ENCODE data around the gene GRIA4. TPM values are rescaled to one million over a fixed set of nuclear protein-coding genes. Genes with fewer than 3 reads are reported as not detected.

The GRIA4 gene
- total RNA-seq, 4 donors from 2014 or later = not detected

GRCh38 chr11:105636496-105636895 lies 26.6 kb downstream of the GRIA4 start:
- H3K27me3 ChIP-seq = no peaks in the 10 kb centered on the region
- no peaks in the 10 kb centered on the region for H3K4me1 ChIP-seq
- H3K4me3 ChIP-seq = no peak overlapping the region
- no peaks in the 10 kb centered on the region for H3K9me3 ChIP-seq
- H3K27ac ChIP-seq = no peak overlapping the region
- WGBS, 2 donors = 8 to 14% methylated on average over 2 of the region's 2 CpGs
- no peak for DNase-seq (ENCODE audit: low spot score in 2 of 2)
- TF ChIP-seq, protein P1, sequence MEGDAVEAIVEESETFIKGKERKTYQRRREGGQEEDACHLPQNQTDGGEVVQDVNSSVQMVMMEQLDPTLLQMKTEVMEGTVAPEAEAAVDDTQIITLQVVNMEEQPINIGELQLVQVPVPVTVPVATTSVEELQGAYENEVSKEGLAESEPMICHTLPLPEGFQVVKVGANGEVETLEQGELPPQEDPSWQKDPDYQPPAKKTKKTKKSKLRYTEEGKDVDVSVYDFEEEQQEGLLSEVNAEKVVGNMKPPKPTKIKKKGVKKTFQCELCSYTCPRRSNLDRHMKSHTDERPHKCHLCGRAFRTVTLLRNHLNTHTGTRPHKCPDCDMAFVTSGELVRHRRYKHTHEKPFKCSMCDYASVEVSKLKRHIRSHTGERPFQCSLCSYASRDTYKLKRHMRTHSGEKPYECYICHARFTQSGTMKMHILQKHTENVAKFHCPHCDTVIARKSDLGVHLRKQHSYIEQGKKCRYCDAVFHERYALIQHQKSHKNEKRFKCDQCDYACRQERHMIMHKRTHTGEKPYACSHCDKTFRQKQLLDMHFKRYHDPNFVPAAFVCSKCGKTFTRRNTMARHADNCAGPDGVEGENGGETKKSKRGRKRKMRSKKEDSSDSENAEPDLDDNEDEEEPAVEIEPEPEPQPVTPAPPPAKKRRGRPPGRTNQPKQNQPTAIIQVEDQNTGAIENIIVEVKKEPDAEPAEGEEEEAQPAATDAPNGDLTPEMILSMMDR (IDR thresholded peaks at IDR 0.05) = no peak
- no peaks in the 10 kb centered on the region for H3K36me3 ChIP-seq

GRCh38 chr11:105639527-105639926 lies 29.7 kb downstream of the GRIA4 start:
- no peak for DNase-seq (ENCODE audit: low spot score in 2 of 2)
- Histone ChIP-seq H3K9me3 (no peaks in the 10 kb centered on the region), H3K4me1 (no peaks in the 10 kb centered on the region), H3K27me3 (no peaks in the 10 kb centered on the region), H3K27ac (no peak overlapping the region), H3K36me3 (no peaks in the 10 kb centered on the region), H3K4me3 (no peak overlapping the region)
- no peak for TF ChIP-seq POLR2A (IDR thresholded peaks at IDR 0.05)
- no peak for TF ChIP-seq EP300 (IDR thresholded peaks at IDR 0.05)
- TF ChIP-seq, protein P1 (IDR thresholded peaks at IDR 0.05) = no peak
- WGBS, 2 donors = 89 to 98% methylated on average over 1 of the region's 1 CpG

GRCh38 chr11:105641433-105641832 lies 31.6 kb downstream of the GRIA4 start:
- no peaks in the 10 kb centered on the region for H3K36me3 ChIP-seq
- no peak for TF ChIP-seq POLR2A (IDR thresholded peaks at IDR 0.05)
- TF ChIP-seq EP300 (IDR thresholded peaks at IDR 0.05) = no peak
- TF ChIP-seq, protein P1 (IDR thresholded peaks at IDR 0.05) = no peak
- H3K9me3 ChIP-seq = no peaks in the 10 kb centered on the region
- no peaks in the 10 kb centered on the region for H3K27me3 ChIP-seq
- DNase-seq (ENCODE audit: low spot score in 2 of 2) = no peak
- no peak overlapping the region for H3K27ac ChIP-seq
- no peaks in the 10 kb centered on the region for H3K4me1 ChIP-seq
- H3K4me3 ChIP-seq = no peak overlapping the region

GRCh38 chr11:105642870-105643269 lies 33.0 kb downstream of the GRIA4 start:
- Histone ChIP-seq H3K36me3 (no peaks in the 10 kb centered on the region), H3K27ac (no peak overlapping the region), H3K4me1 (no peaks in the 10 kb centered on the region), H3K9me3 (no peaks in the 10 kb centered on the region), H3K27me3 (no peaks in the 10 kb centered on the region), H3K4me3 (no peak overlapping the region)
- no peak for DNase-seq (ENCODE audit: low spot score in 2 of 2)
- TF ChIP-seq POLR2A (IDR thresholded peaks at IDR 0.05) (no peak), EP300 (IDR thresholded peaks at IDR 0.05) (no peak)
- TF ChIP-seq, protein P1 (IDR thresholded peaks at IDR 0.05) = no peak

DNA sequence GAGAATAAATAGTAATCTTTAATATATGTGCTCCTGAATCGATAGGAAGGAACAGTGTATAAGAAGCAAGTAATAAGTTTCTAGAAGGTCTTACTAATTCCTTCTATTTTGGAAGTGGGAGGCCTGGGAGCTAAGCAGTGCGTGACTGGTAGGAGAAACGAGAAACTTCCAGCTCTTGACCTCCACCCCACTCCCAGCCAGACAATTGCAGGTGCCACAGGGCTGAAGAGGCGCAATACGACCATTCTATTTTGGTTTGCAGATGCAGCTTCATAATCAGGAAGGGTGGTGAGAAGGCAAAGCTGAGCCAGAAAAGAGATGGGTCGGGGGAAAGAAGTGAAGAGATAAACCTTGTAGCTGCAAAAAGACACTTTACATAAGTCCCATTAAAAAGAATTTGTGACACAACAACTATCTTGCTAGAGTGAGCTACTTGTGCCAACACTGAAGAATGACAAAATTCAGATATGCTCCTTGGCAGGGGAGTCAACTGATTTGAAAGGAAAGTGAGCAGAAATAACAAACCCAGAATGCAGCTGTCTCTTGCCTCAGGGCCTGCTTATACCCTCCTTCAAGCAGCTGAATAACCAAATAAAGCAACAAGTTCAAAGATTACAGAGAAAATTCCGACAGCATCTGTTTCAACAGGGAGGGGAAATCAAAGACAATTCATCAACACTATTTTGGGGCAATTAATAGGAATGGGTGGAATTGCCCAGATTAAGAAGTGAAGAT lies 35.1 kb downstream of the GRIA4 start:
- no peak for DNase-seq (ENCODE audit: low spot score in 2 of 2)
- no peaks in the 10 kb centered on the region for H3K4me1 ChIP-seq
- no peak overlapping the region for H3K27ac ChIP-seq
- H3K9me3 ChIP-seq = no peaks in the 10 kb centered on the region
- WGBS, 2 donors = 72 to 77% methylated on average over 7 of the region's 7 CpGs
- no peak for TF ChIP-seq EP300 (IDR thresholded peaks at IDR 0.05)
- TF ChIP-seq, protein P1 (IDR thresholded peaks at IDR 0.05) = no peak
- TF ChIP-seq POLR2A (IDR thresholded peaks at IDR 0.05) = no peak
- H3K36me3 ChIP-seq = no peaks in the 10 kb centered on the region
- H3K27me3 ChIP-seq = no peaks in the 10 kb centered on the region
- H3K4me3 ChIP-seq = no peak overlapping the region
